ENCODE measurements around the gene PPP2R5C. TPM values are rescaled to one million over a fixed set of nuclear protein-coding genes. Genes with fewer than 3 reads are reported as not detected.
A peak's percentile ranks its signal among the peaks of the same experiment; 100 is the strongest.

Gene PPP2R5C
- total RNA-seq, 2 donors from 2014 or later = 317 to 370 TPM

DNA sequence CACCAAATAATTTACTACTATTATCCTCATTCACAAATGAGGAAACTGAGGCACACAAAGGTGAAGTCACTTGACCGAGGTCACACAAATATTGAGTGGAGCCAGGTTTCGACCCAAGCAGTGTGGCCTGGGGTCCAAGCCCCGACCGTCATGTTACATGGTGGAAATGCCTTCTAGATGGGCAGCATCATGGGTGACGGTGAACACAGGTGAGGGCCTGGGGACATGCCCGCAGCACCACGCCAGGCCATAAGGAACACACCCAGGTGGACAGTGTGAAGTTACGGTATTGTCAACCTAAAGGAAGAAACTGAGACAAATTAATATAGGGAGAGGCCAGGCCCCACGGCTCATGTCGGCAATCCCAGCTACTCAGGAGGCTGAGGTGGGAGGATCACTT, 167.6 kb downstream of the PPP2R5C start:
- H3K36me3 Mint-ChIP-seq (ENCODE audit: insufficient read depth in 2 of 2) = no peaks in the 10 kb centered on the region

DNA sequence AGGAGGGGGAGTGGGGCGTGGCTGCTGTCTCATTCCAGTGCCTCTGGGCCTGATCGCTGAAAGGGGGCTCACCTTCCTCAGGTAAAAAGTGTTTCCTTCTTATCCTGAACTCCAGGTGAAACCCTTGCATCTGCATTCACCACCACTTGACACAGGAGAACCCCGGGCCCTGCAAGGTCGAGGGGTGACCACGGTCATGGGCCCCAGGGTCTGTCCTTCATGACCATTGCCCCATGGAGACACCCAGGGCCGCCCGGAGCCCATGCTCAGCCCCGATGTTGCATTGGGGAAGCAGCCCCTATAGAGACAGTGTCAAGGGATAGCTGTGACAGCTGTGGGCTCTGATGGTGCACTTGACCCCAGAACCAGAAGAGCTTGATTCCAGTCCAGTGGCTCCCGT, 168.4 kb downstream of the PPP2R5C start:
- ATAC-seq (replicated peaks in 1 of 2) = no peak
- no peak overlapping the region for H3K27ac Mint-ChIP-seq
- H3K4me1 Mint-ChIP-seq (ENCODE audit: low read depth) = no peaks in the 10 kb centered on the region

More for the DNA sequence above, 167.6 kb downstream of the PPP2R5C start:
- H3K9me3 Mint-ChIP-seq = no peaks in the 10 kb centered on the region
- DNase-seq (no peak), ATAC-seq (replicated peaks in 1 of 2) (peak in 1 of 2 donors; percentile 3)
- no peak overlapping the region for H3K27ac Mint-ChIP-seq
- no peaks in the 10 kb centered on the region for H3K4me1 Mint-ChIP-seq (ENCODE audit: low read depth)
- no peaks in the 10 kb centered on the region for H3K27me3 Mint-ChIP-seq (ENCODE audit: low read depth)
- no peak overlapping the region for H3K4me3 Mint-ChIP-seq

GRCh38 chr14:101932673-101933072, 171.2 kb downstream of the PPP2R5C start:
- no peaks in the 10 kb centered on the region for H3K27me3 Mint-ChIP-seq (ENCODE audit: low read depth)
- no peaks in the 10 kb centered on the region for H3K4me1 Mint-ChIP-seq (ENCODE audit: low read depth)
- H3K27ac Mint-ChIP-seq = no peak overlapping the region

More for the DNA sequence above, 168.4 kb downstream of the PPP2R5C start:
- Mint-ChIP-seq H3K4me3 (no peak overlapping the region), H3K27me3 (ENCODE audit: low read depth) (no peaks in the 10 kb centered on the region), H3K36me3 (ENCODE audit: insufficient read depth in 2 of 2) (no peaks in the 10 kb centered on the region), H3K9me3 (no peaks in the 10 kb centered on the region)
- no peak for DNase-seq

DNA sequence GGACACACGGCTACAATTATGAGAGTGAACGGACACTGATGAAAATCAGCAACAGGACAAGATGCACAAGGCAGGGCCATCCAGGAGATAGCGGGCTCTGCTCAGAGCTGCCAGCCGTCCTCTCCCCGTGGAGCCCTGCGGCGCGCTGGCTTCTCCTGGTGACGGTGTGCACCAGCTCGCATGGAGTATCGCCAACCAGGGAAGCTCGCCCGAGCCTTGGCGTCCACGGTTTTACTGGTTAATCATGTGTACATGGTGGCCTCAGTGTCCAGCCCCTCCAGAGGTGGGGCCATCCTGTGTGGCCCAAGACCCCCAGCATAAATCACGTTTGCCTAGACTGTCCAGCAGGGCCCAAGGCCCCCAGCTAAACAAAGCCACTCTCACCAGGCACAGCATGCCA, 171.7 kb downstream of the PPP2R5C start:
- ATAC-seq (replicated peaks in 1 of 2) (peak; percentile 8 to 16), DNase-seq (no peak)
- peaks cover 1% of the 10 kb centered on the region for H3K27me3 Mint-ChIP-seq (ENCODE audit: low read depth)
- no peaks in the 10 kb centered on the region for H3K36me3 Mint-ChIP-seq (ENCODE audit: insufficient read depth in 2 of 2)
- H3K4me1 Mint-ChIP-seq (ENCODE audit: low read depth) = no peaks in the 10 kb centered on the region
- no peak overlapping the region for H3K4me3 Mint-ChIP-seq
- no peaks in the 10 kb centered on the region for H3K9me3 Mint-ChIP-seq
- H3K27ac Mint-ChIP-seq = no peak overlapping the region

More at GRCh38 chr14:101932673-101933072, 171.2 kb downstream of the PPP2R5C start:
- no peak for DNase-seq
- H3K36me3 Mint-ChIP-seq (ENCODE audit: insufficient read depth in 2 of 2) = no peaks in the 10 kb centered on the region
- ATAC-seq (replicated peaks in 1 of 2) = no peak
- no peaks in the 10 kb centered on the region for H3K9me3 Mint-ChIP-seq
- no peak overlapping the region for H3K4me3 Mint-ChIP-seq

DNA sequence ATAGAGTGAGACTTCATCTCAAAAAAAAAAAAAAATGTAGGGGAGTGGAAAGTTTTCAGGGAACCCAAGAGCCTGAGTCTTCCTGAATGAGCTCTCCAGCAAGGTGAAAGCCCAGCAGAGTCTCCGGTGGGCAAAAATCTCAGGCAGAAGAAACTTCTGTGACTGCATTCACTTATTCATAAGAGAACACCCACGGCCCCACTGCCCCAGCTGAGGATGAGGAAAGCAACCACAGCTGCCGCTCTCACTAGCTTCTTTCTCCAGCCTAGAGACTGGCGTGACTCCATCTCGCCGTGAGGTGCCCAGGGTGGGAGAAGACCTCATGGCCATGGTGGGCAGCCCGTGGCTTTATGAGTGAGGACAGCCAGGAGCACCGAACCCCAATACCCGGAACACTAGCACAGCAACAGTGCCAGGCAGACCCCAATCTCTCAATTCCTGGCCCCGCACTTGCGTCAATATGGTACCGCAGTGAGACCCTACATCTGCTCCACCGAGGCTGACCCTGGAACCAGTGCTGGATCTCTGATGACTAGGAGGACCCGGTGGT, 173.2 kb downstream of the PPP2R5C start:
- DNase-seq (no peak), ATAC-seq (replicated peaks in 1 of 2) (peak in 1 of 2 donors; percentile 7)
- H3K4me1 Mint-ChIP-seq (ENCODE audit: low read depth) = peaks cover 8% of the 10 kb centered on the region
- H3K27me3 Mint-ChIP-seq (ENCODE audit: low read depth) = peaks cover 10% of the 10 kb centered on the region
- H3K9me3 Mint-ChIP-seq = no peaks in the 10 kb centered on the region
- no peaks in the 10 kb centered on the region for H3K36me3 Mint-ChIP-seq (ENCODE audit: insufficient read depth in 2 of 2)
- no peak overlapping the region for H3K4me3 Mint-ChIP-seq
- H3K27ac Mint-ChIP-seq = peak overlapping the region; percentile 72

- H3K27me3 Mint-ChIP-seq (ENCODE audit: low read depth) = peaks cover 33% of the 10 kb centered on the region
- peaks cover 8% of the 10 kb centered on the region for H3K4me1 Mint-ChIP-seq (ENCODE audit: low read depth)
- no peaks in the 10 kb centered on the region for H3K36me3 Mint-ChIP-seq (ENCODE audit: insufficient read depth in 2 of 2)
- ATAC-seq (replicated peaks in 1 of 2) = peak in 1 of 2 donors; percentile 32
- no peak overlapping the region for H3K4me3 Mint-ChIP-seq
- no peak for DNase-seq
- no peak overlapping the region for H3K27ac Mint-ChIP-seq
- no peaks in the 10 kb centered on the region for H3K9me3 Mint-ChIP-seq
Observed at GRCh38 chr14:101937926-101938767, 176.6 kb downstream of the PPP2R5C start.

DNA sequence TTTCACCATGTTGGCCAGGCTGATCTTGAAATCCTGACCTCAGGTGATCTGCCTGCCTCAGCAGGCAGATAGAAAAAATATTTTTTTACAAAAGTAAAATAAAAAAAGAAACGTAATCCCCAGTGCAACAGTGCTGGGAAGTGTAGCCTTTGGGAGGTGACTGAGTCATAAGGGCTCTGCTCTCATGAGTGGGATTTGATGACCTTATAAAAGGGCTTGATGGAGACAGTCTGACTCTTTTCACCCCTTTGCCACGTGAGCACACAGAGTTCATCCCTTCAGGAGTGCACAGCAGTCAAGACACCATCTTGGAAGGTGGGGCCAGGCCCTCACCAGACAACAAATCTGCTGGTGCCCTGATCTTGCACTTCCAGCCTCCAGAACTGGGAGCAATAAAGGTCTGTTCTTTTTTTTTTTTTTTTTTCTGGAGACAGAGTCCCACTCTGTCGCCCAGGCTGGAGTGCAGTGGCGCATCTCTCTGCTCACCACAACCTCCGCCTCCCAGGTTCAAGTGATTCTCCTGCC, 178.2 kb downstream of the PPP2R5C start:
- H3K27me3 Mint-ChIP-seq (ENCODE audit: low read depth) = peaks cover 49% of the 10 kb centered on the region

DNA sequence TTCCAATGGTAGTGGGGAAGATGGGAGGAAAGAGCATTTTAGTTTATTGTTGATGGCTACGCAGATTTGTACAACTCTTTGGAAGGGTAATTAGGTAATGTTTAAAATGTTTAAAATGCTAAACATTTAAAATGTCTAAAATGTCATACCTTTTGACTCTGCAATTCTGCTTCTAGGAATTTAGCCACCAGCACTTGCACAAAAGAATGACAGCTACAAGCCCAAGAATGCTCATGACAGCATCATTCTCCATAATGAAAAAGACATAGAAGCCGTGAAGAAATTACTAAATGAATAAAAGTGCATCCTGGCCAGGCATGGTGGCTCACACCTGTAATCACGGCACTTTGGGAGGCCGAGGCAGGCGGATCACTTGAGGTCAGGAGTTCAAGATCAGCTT, 182.9 kb downstream of the PPP2R5C start:
- Mint-ChIP-seq H3K9me3 (no peaks in the 10 kb centered on the region), H3K27ac (no peak overlapping the region), H3K4me1 (ENCODE audit: low read depth) (peaks cover 25% of the 10 kb centered on the region), H3K36me3 (ENCODE audit: insufficient read depth in 2 of 2) (peaks cover 0 to 4% of the 10 kb centered on the region in 2 donors), H3K27me3 (ENCODE audit: low read depth) (peaks cover 61% of the 10 kb centered on the region), H3K4me3 (no peak overlapping the region)
- ATAC-seq (replicated peaks in 1 of 2) (no peak), DNase-seq (no peak)

More for the DNA sequence above, 178.2 kb downstream of the PPP2R5C start:
- DNase-seq = no peak
- no peaks in the 10 kb centered on the region for H3K36me3 Mint-ChIP-seq (ENCODE audit: insufficient read depth in 2 of 2)
- no peak overlapping the region for H3K27ac Mint-ChIP-seq
- H3K9me3 Mint-ChIP-seq = no peaks in the 10 kb centered on the region
- H3K4me1 Mint-ChIP-seq (ENCODE audit: low read depth) = peaks cover 8% of the 10 kb centered on the region
- ATAC-seq (replicated peaks in 1 of 2) = no peak
- H3K4me3 Mint-ChIP-seq = no peak overlapping the region

GRCh38 chr14:101945171-101945570, 183.7 kb downstream of the PPP2R5C start:
- ATAC-seq (replicated peaks in 1 of 2) (no peak), DNase-seq (no peak)
- Mint-ChIP-seq H3K4me3 (peak overlapping the region in 1 of 2 donors; percentile 7), H3K9me3 (no peaks in the 10 kb centered on the region), H3K27ac (no peak overlapping the region), H3K36me3 (ENCODE audit: insufficient read depth in 2 of 2) (peaks cover 0 to 4% of the 10 kb centered on the region in 2 donors), H3K4me1 (ENCODE audit: low read depth) (peaks cover 32% of the 10 kb centered on the region), H3K27me3 (ENCODE audit: low read depth) (peaks cover 58% of the 10 kb centered on the region)

DNA sequence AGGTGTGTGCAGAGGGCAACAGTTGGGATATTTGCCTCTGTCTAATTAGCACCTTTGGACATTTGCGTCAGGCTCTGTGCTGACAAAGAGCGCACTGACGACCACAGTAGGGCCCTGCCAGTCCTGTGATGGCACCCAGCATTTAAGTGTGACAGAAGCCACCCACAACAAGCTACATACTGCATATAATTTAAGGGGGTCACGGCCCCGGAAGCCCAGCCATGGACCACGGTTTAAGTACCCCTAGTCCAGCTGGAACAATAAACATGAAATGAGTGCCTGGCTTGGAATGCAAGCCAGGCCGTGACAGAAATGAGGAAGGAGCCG, 186.0 kb downstream of the PPP2R5C start:
- ATAC-seq (replicated peaks in 1 of 2) (peak; percentile 9 to 10), DNase-seq (peak; percentile 30 to 37)
- H3K27ac Mint-ChIP-seq = peak overlapping the region; percentile 97
- H3K4me3 Mint-ChIP-seq = peak overlapping the region; percentile 92 to 98
- H3K9me3 Mint-ChIP-seq = no peaks in the 10 kb centered on the region
- peaks cover 0 to 4% of the 10 kb centered on the region in 2 donors for H3K36me3 Mint-ChIP-seq (ENCODE audit: insufficient read depth in 2 of 2)
- H3K4me1 Mint-ChIP-seq (ENCODE audit: low read depth) = peaks cover 33% of the 10 kb centered on the region
- H3K27me3 Mint-ChIP-seq (ENCODE audit: low read depth) = peaks cover 41% of the 10 kb centered on the region

GRCh38 chr14:101947904-101948665, 186.6 kb downstream of the PPP2R5C start:
- DNase-seq (peak; percentile 99 to 100), ATAC-seq (replicated peaks in 1 of 2) (peak; percentile 97 to 98)
- H3K9me3 Mint-ChIP-seq = no peaks in the 10 kb centered on the region
- H3K27me3 Mint-ChIP-seq (ENCODE audit: low read depth) = peaks cover 37% of the 10 kb centered on the region
- peaks cover 33% of the 10 kb centered on the region for H3K4me1 Mint-ChIP-seq (ENCODE audit: low read depth)
- H3K27ac Mint-ChIP-seq = peak overlapping the region; percentile 97
- H3K4me3 Mint-ChIP-seq = peak overlapping the region; percentile 92 to 98
- peaks cover 0 to 4% of the 10 kb centered on the region in 2 donors for H3K36me3 Mint-ChIP-seq (ENCODE audit: insufficient read depth in 2 of 2)

DNA sequence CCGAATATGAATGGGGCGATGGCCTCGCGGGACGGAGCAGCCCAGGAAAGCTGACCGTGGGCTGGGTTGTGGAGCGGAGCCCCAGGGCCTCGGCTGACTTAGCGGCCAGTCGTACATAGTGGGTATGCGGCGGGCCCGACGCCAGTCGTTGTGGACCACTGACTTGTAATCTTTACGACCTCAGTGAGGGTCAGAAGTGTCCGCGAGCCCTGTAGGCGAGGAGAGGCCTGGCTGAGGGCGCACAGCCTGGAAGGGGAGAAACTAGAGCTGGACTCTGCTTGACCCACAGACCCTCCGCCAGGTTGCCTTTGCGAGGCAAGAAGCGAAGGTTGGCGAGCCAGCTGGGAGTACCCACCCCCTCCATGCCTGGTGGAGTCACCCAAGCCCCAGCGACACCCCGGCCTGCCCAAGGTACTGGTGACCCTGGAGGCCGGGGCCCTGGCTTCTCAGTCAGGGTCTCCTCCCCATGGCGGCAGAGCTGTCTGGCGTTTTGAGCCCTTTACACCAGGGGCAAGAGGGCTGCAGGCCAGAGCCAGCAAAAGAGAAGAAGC, 187.2 kb downstream of the PPP2R5C start:
- Mint-ChIP-seq H3K36me3 (ENCODE audit: insufficient read depth in 2 of 2) (peaks cover 0 to 4% of the 10 kb centered on the region in 2 donors), H3K27me3 (ENCODE audit: low read depth) (peaks cover 31% of the 10 kb centered on the region), H3K9me3 (no peaks in the 10 kb centered on the region), H3K4me1 (ENCODE audit: low read depth) (peaks cover 33% of the 10 kb centered on the region), H3K4me3 (peak overlapping the region; percentile 92 to 98), H3K27ac (peak overlapping the region; percentile 97)
- no peak for DNase-seq
- ATAC-seq (replicated peaks in 1 of 2) = no peak

Data from activated T-cell treated with anti-CD3 and anti-CD28 coated beads, Interleukin-2, amount 50 U/mL, for 72 hours (primary cell).